Coronary artery (tissue), 2 donors: Measurements from ENCODE around the gene CHMP1A.

Source experiments
- DNase-seq: peaks from one replicate; pipeline ENCODE4 v3.0.0-alpha.2; 2017; ENCODE audit warnings: low spot score
- H3K27ac ChIP-seq, 2 donors: fragments of 200-600 bp; sonication (generic); one replicate each; pipeline ENCODE4 v1.5.1; 2016 to 2019
- H3K4me3 ChIP-seq: fragments of 200-600 bp; sonication (generic); 2 replicates; pipeline ENCODE4 v1.5.1; 2016; ENCODE audit warnings: mild to moderate bottlenecking, moderate library complexity
- TF ChIP-seq, protein P1 (sequence below): fragments of 200-600 bp; sonication (generic); IDR thresholded peaks from one replicate; pipeline ENCODE4 v1.5.1; 2019; ENCODE audit warnings: antibody characterized with exemption

CHMP1A gene

DNA sequence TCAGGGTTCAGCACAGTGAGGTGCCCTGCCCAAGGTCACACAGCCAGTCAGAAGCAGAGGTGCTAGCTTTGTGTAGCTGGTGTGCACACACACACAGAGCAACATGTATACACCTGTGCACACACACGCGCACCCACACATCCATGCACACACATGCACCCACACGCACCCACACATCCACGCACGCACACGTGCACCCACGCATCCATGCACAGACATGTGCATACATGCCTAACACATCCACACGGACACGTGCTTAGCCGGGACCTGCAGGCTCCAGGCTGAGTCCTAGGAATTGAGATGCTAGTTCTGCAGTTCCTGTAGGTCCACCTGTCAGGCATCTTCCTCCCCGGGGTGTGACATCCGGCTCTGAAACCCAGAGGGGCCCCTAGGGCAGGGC lies 57.1 kb downstream of the CHMP1A start:
- TF ChIP-seq, protein P1, sequence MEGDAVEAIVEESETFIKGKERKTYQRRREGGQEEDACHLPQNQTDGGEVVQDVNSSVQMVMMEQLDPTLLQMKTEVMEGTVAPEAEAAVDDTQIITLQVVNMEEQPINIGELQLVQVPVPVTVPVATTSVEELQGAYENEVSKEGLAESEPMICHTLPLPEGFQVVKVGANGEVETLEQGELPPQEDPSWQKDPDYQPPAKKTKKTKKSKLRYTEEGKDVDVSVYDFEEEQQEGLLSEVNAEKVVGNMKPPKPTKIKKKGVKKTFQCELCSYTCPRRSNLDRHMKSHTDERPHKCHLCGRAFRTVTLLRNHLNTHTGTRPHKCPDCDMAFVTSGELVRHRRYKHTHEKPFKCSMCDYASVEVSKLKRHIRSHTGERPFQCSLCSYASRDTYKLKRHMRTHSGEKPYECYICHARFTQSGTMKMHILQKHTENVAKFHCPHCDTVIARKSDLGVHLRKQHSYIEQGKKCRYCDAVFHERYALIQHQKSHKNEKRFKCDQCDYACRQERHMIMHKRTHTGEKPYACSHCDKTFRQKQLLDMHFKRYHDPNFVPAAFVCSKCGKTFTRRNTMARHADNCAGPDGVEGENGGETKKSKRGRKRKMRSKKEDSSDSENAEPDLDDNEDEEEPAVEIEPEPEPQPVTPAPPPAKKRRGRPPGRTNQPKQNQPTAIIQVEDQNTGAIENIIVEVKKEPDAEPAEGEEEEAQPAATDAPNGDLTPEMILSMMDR, result no peak

DNA sequence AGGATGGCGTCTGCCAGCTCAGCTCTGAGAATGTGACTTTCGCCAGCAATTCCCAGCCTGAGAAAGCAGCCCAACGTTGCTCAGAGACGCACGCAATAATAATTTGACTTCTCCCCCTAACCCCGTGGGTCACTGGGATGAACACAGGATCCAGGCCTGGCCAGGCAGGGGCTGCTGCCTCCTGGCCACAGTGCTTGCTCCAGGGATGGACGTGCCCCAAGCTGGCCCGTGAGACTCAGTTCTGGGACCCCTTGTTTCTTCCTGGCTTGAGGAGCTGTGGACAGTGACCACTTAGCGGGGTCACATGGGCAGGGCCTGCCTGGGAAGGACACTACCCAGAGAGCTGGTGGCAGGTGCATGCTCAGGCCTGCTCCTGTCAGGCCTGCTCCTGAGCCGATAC lies 57.6 kb downstream of the CHMP1A start:
- no peak for DNase-seq
- TF ChIP-seq, protein P1, result no peak
- no peak overlapping the region for H3K4me3 ChIP-seq
- no peak overlapping the region for H3K27ac ChIP-seq

More for the DNA sequence above, 57.1 kb downstream of the CHMP1A start:
- no peak overlapping the region for H3K27ac ChIP-seq
- H3K4me3 ChIP-seq, result no peak overlapping the region
- no peak for DNase-seq

DNA sequence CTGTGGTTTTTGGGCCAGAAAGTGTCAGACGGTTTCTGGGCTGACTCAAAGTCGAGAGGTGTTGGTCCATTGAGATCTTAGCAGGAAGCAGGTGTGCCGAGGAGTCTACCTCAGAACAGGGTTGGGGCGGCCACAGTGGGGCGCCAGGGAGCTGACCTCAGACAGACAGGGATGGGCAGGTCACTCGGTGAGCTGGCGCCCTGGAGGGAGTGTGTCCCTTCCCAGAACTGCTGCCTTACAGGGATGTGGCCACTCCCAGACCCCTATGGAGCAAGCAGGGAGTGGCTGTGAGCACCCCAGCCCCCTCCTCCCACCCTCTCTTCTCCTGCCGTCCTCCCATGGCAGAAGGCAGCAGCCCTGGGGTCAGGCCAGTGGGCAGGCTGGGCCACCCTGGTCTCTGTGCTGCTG lies 58.1 kb downstream of the CHMP1A start:
- Histone ChIP-seq H3K27ac (no peak overlapping the region), H3K4me3 (no peak overlapping the region)
- DNase-seq, result no peak
- TF ChIP-seq, protein P1, result no peak

DNA sequence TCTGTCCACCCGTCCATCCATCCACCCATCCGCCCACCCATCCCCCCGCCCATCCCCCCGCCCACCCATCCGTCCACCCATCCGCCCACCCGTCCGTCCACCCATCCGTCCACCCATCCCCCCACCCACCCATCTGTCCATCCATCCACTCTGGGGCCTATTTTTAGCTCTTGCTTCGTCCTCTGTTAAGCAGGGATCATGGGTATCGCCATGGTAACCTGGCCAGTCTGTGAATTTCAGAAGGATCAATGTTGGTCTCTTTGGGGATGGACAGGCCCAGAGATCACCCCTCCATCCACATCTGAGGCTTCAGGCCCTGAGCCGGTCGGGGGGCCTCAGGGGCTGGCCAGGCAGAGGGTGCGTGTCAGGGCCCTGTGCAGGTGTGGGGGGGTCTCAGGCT lies 59.3 kb downstream of the CHMP1A start:
- Histone ChIP-seq H3K27ac (no peak overlapping the region), H3K4me3 (no peak overlapping the region)
- no peak for DNase-seq
- TF ChIP-seq, protein P1, result no peak

DNA sequence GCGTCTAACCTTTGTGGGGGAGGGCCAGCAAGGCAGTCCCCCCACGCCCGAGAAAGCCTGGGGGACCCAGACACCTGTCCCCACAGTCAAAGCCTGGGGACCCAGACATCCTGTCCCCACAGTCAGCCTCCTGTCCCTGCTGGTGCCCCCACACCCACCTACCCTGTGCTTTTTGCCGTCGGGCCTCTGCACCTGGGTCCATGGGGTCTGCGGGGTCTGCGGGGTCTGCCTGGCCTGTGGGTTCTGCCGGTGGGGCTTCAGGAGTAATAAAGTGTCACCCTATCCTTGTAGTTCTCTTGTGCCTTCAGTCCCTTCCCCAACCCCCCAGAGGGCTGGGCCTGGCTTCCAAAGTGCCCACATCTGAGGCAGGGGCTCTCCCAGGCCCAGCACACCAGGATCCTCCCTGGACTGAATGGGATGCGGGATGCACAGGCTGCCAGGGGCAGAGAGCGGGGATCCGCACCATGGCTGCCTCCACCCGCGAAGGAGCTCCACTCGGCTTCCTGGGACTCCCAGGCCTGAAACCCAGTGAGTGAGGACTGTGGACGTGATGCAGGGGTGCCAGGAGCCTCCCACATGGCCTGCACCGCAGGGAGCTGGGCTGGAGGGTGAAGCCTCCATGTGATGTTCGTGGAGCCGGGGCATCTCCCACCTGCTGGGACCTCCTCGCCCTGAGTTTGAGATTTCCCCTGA lies 60.4 kb downstream of the CHMP1A start:
- TF ChIP-seq, protein P1, result no peak
- no peak for DNase-seq
- H3K27ac ChIP-seq, result no peak overlapping the region
- H3K4me3 ChIP-seq, result no peak overlapping the region

DNA sequence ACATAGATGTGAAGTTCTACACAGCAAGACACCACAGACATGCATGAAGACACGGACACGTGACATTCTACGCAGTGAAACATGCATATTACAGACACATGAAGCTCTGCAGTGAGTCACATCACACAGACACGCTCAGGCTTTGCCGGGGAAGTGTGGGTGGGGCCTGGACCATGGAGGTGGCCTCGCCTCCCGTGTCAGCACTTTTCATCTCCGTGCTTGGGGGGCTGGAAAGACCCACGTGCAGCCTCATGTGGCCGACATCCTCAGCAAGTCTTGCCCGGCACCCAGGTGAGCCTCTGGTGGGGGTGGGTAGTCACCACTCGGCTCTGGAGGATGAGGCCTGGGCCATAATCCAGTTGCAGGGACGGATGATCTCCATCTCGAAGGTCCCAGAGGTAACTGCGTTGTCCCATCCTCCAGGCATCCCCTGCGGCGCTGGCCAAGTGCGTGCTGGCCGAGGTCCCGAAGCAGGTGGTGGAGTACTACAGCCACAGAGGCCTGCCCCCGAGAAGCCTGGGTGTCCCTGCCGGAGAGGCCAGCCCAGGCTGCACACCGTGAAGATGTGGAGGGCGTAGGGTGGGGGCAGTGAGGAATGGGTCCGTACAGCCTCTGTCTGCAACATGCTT lies 61.3 kb downstream of the CHMP1A start:
- TF ChIP-seq, protein P1, result no peak
- Histone ChIP-seq H3K27ac (no peak overlapping the region), H3K4me3 (no peak overlapping the region)
- DNase-seq, result no peak
